C4-2B (cell line): ENCODE measurements around the gene RILPL1.
"Not testable (repeated sequence)": the region's sequence is repeated elsewhere in the genome, so short reads cannot be mapped to it uniquely, and the experiment has no call there.

Experiments
- H3K27ac ChIP-seq: fragments of 450-650 bp; 2 replicates; pipeline ENCODE4 v1.5.1; 2017
- ZFX ChIP-seq: fragments of 450-650 bp; IDR thresholded peaks from 2 replicates; pipeline ENCODE4 v1.6.1; 2017
- TF ChIP-seq, protein P1 (sequence below): fragments of 450-650 bp; conservative IDR thresholded peaks from 2 replicates; pipeline ENCODE4 v1.5.1; 2017; ENCODE audit warnings: mild to moderate bottlenecking

Gene RILPL1

DNA sequence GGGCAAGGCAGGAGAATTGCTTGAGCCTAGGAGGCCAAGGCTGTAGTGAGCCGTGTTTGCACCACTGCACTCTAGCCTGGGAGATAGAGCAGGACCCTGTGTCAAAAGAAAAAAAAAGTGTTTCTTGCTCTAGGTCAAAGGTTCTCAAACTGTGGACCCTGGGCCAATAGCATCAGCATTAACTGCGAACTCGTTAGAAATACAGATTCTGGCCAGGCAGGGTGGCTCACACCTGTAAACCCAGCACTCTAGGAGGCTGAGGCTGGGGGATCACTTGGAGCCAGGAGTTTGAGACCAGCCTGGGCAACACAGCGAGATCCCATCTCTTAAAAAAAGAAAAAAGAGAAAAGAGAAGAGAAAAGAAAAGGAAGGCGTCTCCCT, 97.9 kb downstream of the RILPL1 start:
- no peak for TF ChIP-seq ZFX
- TF ChIP-seq, protein P1, sequence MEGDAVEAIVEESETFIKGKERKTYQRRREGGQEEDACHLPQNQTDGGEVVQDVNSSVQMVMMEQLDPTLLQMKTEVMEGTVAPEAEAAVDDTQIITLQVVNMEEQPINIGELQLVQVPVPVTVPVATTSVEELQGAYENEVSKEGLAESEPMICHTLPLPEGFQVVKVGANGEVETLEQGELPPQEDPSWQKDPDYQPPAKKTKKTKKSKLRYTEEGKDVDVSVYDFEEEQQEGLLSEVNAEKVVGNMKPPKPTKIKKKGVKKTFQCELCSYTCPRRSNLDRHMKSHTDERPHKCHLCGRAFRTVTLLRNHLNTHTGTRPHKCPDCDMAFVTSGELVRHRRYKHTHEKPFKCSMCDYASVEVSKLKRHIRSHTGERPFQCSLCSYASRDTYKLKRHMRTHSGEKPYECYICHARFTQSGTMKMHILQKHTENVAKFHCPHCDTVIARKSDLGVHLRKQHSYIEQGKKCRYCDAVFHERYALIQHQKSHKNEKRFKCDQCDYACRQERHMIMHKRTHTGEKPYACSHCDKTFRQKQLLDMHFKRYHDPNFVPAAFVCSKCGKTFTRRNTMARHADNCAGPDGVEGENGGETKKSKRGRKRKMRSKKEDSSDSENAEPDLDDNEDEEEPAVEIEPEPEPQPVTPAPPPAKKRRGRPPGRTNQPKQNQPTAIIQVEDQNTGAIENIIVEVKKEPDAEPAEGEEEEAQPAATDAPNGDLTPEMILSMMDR: no peak
- peak overlapping the region; percentile 71; the same call in 1 of the 2 replicates for H3K27ac ChIP-seq

DNA sequence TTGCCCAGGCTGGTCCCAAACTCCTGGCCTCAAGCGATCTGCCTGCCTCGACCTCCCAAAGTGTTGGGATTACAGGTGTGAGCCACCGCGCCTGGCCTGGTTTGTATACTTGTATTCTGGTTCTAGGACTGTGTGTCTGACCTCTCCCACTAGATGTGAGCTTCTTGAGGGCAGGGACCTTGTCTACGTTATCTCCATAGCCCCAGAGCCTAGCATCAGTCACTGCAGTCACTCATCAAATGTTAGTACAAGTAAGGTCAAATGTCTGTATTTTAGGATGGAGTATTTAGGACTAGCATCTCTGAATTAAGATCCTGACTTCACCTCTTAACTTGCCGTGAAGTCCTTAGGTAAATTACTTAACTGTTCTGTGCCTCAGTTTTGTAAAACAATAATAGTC, 99.9 kb downstream of the RILPL1 start:
- H3K27ac ChIP-seq: no peak overlapping the region
- TF ChIP-seq, protein P1: no peak
- no peak for TF ChIP-seq ZFX

DNA sequence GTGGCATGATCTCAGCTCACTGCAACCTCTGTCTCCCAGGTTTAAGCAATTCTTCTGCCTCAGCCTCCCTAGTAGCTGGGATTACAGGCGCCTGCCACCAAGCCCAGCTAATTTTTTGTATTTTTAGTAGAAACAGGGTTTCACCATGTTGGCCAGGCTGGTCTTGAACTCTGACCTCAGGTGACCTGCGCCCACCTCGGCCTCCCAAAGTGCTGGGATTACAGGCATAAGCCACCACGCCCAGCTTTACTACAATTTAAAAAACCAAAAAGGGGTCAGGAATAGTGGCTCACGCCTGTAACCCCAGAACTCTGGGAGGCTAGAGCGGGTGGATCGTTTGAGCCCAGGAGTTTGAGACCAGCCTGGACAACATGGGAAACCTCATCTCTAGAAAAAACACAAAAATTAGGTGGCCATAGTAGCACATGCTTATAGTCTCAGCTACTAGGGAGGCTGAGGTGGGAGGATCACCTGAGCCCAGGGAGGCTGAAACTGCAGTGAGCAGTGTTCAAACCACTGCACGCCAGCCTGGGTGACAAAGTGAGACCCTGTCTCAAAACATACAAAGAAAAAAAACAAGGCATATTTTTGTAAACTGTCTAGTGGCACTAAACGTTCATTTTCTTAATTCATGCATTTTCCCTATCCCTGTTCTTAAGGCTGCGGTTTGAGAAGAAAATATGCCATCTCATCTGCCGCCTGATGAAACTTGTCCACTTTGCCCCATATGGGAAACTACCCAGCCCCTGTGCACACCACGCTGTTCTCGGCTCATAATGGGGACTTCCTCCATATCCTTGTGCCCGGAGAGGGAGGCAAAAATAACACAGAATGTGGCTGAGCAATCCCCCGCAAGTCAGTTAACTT, 101.3 kb downstream of the RILPL1 start:
- H3K27ac ChIP-seq: not testable (repeated sequence)

DNA sequence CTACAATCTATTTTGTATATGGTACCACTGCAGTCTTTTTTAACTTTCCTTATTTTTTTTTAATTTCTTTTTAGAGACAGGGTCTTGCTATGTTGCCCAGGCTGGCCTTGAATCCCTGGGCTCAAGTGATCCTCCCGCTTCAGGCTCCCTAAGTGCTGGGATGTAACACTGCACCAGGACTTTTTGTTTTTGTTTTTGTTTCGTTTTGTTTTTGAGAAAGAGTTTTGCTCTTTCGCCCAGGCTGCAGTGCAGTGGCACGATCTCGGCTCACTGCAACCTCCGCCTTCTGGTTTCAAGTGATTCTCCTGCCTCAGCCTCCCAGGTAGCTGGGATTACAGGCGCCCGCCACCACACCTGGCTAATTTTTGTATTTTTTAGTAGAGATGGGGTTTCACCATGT, 104.4 kb downstream of the RILPL1 start:
- H3K27ac ChIP-seq: not testable (repeated sequence)

DNA sequence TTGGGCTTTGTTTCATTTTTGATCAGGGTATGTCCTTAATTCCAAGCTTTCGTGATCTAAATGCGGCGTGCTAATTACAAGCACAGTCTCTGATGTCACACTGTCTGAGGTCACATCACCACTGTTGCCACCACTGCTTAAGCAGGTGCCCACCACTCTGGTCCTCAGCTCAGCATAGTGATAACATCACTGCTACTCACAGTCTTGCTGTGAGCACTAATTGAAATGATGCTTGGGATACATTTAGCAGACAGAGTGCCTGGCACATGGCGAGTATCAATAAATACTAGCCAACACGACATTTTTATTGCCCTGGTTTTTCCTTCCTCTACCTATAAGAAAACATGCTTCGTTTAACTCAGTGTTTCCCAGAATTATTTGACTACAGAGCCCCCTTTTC, 104.9 kb downstream of the RILPL1 start:
- no peak overlapping the region for H3K27ac ChIP-seq
- TF ChIP-seq, protein P1: no peak
- no peak for TF ChIP-seq ZFX

DNA sequence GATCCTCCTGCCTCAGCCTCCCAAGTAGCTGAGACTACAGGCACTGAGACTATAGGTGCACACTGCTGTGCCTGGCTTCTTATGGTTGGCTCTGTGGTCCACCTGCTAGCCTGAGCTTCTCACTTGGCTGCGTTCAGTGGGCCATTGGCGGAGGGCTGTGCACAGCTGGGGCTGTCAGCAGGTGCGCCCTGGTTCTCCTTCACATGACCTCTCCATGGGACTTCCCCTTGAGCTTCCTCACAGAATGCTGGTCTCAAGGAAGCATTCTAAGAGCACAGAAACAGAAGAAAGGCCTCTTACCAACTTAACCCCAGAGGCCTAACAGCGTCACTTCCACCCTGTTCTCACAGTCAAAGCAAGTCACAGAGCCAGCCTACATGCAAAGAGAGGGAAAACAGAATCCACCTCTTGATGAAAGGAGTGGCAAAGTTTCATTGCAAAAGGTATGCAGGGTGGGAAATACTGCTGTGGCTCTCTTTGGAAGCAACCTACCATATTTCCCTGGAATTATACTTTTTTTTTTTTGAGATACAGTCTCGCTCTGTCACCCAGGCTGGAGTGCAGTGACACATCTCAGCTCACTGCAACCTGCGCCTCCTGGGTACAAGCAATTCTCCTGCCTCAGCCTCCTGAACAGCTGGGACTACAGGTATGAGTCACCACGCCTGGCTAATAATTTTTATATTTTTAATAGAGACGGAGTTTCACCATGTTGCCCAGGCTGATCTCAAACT, 106.3 kb downstream of the RILPL1 start:
- TF ChIP-seq, protein P1: no peak
- TF ChIP-seq ZFX: no peak
- H3K27ac ChIP-seq: no peak overlapping the region

DNA sequence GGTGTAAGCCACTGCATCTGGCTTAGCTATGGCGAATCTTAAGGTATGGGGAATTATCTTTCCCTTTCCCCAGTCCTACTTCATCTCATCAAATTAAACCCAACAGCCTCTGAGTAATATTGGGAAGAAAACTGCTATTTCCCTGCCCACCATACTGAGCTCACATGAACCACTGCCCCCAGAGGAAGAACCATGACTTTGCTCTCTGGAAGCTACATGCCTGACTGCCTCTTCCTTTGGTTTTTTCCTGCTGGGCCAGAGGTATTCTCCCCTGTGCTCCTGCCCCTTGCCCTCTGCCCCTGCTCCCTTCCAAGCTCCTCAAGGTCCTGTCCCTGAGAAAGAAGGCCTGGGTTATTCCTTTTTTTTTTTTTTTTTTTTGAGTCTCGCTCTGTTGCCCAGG, 112.2 kb downstream of the RILPL1 start:
- H3K27ac ChIP-seq: no peak overlapping the region
- TF ChIP-seq, protein P1: no peak
